ENCODE measurements around the gene RNF115. TPM values are rescaled to one million over a fixed set of nuclear protein-coding genes. Genes with fewer than 3 reads are reported as not detected.

RNF115 gene
- polyA plus RNA-seq, 1 donor from 2014 or later, result 22.3 TPM

DNA sequence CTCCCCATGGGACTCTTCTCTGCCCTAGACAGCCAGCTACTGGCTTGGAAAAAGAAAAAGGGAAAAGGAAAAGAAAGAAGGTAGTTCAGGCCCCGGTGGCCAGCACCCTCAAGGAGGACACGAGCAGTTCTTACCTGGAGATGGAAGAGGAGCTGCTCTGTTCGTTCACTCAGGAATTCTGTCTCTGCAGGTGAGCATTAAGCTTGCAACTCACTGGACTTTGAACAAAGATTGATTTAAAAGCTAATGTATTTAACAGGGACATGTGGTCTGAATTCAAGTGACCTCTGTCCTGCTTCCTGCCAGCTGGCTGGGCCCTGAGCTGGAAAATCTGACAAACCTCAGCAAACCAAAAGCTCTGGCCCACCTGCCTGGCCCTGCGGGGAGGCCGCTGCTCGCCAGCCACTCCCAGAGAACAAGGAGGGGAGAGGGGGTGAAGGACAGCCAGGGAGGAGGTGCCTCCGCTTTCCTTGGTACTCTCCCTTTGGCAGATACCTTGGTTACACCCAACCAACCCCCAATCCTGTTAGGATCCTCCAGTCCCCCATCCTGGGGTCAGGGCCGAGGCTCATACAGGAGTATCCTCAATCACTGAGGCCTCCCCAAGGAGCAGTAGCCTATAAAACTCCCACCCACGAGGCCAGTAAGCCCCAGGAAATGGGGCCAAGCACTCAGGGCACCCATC, 116.6 kb downstream of the RNF115 start, which contains the start of gene PDZK1:
Gene PDZK1, minus strand, starts transcription at position 186 of the 685 bp plus-strand sequence. CDS start 19,347 bp downstream, outside the sequence.
- Histone ChIP-seq H3K9me3 (ENCODE audit: low read length) (no peaks in the 10 kb centered on the region), H3K9me2 (ENCODE audit: insufficient read depth, low read length) (no peaks in the 10 kb centered on the region), H3F3A (ENCODE audit: insufficient read depth, low read length, poor library complexity, severe bottlenecking) (no peaks in the 10 kb centered on the region), H2AFZ (ENCODE audit: low read depth, low read length) (no peak within 1 kb of the TSS), H3K9ac (ENCODE audit: low read length) (no peak within 1 kb of the TSS), H3K27me3 (ENCODE audit: insufficient read depth, low read depth, low read length) (no peaks in the 10 kb centered on the region), H3K4me3 (ENCODE audit: low read length) (no peak within 1 kb of the TSS), H3K79me2 (replicated peaks; ENCODE audit: insufficient read depth, low read length) (no peaks in the 10 kb centered on the region), H4K20me1 (ENCODE audit: insufficient read depth) (no peaks in the 10 kb centered on the region), H3K4me2 (ENCODE audit: low read length) (no peak within 1 kb of the TSS), H3K36me3 (ENCODE audit: insufficient read depth, low read length) (no peaks in the 10 kb centered on the region), H3K27ac (ENCODE audit: low read length) (no peak within 1 kb of the TSS)
- TF ChIP-seq, protein P1, sequence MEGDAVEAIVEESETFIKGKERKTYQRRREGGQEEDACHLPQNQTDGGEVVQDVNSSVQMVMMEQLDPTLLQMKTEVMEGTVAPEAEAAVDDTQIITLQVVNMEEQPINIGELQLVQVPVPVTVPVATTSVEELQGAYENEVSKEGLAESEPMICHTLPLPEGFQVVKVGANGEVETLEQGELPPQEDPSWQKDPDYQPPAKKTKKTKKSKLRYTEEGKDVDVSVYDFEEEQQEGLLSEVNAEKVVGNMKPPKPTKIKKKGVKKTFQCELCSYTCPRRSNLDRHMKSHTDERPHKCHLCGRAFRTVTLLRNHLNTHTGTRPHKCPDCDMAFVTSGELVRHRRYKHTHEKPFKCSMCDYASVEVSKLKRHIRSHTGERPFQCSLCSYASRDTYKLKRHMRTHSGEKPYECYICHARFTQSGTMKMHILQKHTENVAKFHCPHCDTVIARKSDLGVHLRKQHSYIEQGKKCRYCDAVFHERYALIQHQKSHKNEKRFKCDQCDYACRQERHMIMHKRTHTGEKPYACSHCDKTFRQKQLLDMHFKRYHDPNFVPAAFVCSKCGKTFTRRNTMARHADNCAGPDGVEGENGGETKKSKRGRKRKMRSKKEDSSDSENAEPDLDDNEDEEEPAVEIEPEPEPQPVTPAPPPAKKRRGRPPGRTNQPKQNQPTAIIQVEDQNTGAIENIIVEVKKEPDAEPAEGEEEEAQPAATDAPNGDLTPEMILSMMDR (IDR thresholded peaks at IDR 0.05; ENCODE audit: poor library complexity, severe bottlenecking), result no peak
- no peak for TF ChIP-seq SMC3 (conservative IDR thresholded peaks at IDR 0.05; ENCODE audit: poor library complexity)
- TF ChIP-seq TAF1 (IDR thresholded peaks at IDR 0.05; ENCODE audit: low read depth), result no peak
- TF ChIP-seq EZH2 (IDR thresholded peaks at IDR 0.05; ENCODE audit: borderline replicate concordance, insufficient read depth, low read length, poor library complexity, severe bottlenecking), result no peak
- TF ChIP-seq EP300 (conservative IDR thresholded peaks at IDR 0.05; ENCODE audit: poor library complexity, severe bottlenecking), result no peak
- TF ChIP-seq, protein P2, sequence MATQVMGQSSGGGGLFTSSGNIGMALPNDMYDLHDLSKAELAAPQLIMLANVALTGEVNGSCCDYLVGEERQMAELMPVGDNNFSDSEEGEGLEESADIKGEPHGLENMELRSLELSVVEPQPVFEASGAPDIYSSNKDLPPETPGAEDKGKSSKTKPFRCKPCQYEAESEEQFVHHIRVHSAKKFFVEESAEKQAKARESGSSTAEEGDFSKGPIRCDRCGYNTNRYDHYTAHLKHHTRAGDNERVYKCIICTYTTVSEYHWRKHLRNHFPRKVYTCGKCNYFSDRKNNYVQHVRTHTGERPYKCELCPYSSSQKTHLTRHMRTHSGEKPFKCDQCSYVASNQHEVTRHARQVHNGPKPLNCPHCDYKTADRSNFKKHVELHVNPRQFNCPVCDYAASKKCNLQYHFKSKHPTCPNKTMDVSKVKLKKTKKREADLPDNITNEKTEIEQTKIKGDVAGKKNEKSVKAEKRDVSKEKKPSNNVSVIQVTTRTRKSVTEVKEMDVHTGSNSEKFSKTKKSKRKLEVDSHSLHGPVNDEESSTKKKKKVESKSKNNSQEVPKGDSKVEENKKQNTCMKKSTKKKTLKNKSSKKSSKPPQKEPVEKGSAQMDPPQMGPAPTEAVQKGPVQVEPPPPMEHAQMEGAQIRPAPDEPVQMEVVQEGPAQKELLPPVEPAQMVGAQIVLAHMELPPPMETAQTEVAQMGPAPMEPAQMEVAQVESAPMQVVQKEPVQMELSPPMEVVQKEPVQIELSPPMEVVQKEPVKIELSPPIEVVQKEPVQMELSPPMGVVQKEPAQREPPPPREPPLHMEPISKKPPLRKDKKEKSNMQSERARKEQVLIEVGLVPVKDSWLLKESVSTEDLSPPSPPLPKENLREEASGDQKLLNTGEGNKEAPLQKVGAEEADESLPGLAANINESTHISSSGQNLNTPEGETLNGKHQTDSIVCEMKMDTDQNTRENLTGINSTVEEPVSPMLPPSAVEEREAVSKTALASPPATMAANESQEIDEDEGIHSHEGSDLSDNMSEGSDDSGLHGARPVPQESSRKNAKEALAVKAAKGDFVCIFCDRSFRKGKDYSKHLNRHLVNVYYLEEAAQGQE (IDR thresholded peaks at IDR 0.05; ENCODE audit: borderline replicate concordance), result no peak

DNA sequence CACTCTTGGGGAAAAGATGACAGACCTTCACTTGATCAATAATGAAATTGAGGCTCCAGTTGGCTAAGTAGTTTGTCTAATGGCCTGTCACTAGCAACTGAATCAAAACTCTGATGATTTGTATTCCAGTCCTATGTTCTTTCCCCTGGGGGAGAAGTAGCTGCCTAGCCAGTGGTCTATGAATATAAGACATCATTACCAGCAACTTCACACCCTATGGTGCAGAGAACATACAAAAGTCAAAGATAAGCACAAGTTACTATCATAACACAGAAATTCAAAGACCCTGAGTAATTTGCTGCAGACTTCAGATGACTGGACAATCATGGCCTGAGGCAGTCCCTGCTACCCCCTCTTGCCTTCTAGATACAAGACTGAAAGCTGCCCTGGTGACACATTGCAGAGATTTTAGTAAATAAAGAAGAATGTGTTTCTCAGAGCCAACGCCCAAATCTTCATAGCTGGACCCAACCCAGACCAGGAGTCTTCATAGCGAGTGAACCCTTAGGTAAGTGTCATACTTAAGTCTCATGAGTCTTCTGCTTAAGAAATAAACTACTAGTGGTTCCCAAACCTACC, 117.7 kb downstream of the RNF115 start:
- H3K4me3 ChIP-seq (ENCODE audit: low read length), result no peak overlapping the region
- no peak overlapping the region for H3K27ac ChIP-seq (ENCODE audit: low read length)
- TF ChIP-seq EP300 (conservative IDR thresholded peaks at IDR 0.05; ENCODE audit: poor library complexity, severe bottlenecking), result no peak
- no peak for TF ChIP-seq POLR2AphosphoS5 (IDR thresholded peaks at IDR 0.05)
- H3F3A ChIP-seq (ENCODE audit: insufficient read depth, low read length, poor library complexity, severe bottlenecking), result no peaks in the 10 kb centered on the region
- H3K4me2 ChIP-seq (ENCODE audit: low read length), result no peak overlapping the region
- no peak overlapping the region for H2AFZ ChIP-seq (ENCODE audit: low read depth, low read length)
- H3K9me2 ChIP-seq (ENCODE audit: insufficient read depth, low read length), result no peaks in the 10 kb centered on the region
- H3K36me3 ChIP-seq (ENCODE audit: insufficient read depth, low read length), result no peaks in the 10 kb centered on the region
- H3K27me3 ChIP-seq (ENCODE audit: insufficient read depth, low read depth, low read length), result no peaks in the 10 kb centered on the region
- H3K79me2 ChIP-seq (replicated peaks; ENCODE audit: insufficient read depth, low read length), result no peaks in the 10 kb centered on the region
- no peaks in the 10 kb centered on the region for H3K9me3 ChIP-seq (ENCODE audit: low read length)
- no peak overlapping the region for H3K9ac ChIP-seq (ENCODE audit: low read length)
- H4K20me1 ChIP-seq (ENCODE audit: insufficient read depth), result no peaks in the 10 kb centered on the region

All from neural cell (in vitro differentiated cells).